Fibroblast of lung (primary cell): ENCODE results near the gene MGAT3. TPM values are rescaled to one million over a fixed set of nuclear protein-coding genes. Genes with fewer than 3 reads are reported as not detected.
A peak's percentile ranks its signal among the peaks of the same experiment; 100 is the strongest.

Experiments used
- DNase-seq, 2 donors: peaks; one replicate each; pipeline versions ENCODE4 v3.0.0 to v3.0.0-alpha.2; 2010; ENCODE audit warnings: low read depth in 2 of 2
- H2AFZ ChIP-seq: 2 replicates; pipeline ENCODE4 v1.5.1; 2012; ENCODE audit warnings: low read length, control low read depth, inconsistent platforms
- H3K27ac ChIP-seq: 2 replicates; pipeline ENCODE4 v1.5.1; 2011; ENCODE audit warnings: low read length, control low read depth; ENCODE audit not compliant: insufficient read depth
- H3K27me3 ChIP-seq: 2 replicates; pipeline ENCODE4 v1.5.1; 2011; ENCODE audit warnings: mild to moderate bottlenecking, low read length; ENCODE audit not compliant: control insufficient read depth, insufficient read depth
- H3K36me3 ChIP-seq: 2 replicates; pipeline ENCODE4 v1.5.1; 2011; ENCODE audit warnings: low read length; ENCODE audit not compliant: control insufficient read depth, insufficient read depth
- H3K4me1 ChIP-seq: 2 replicates; pipeline ENCODE4 v1.5.1; 2011; ENCODE audit warnings: low read length; ENCODE audit not compliant: control insufficient read depth, insufficient read depth; ENCODE audit errors: extremely low read depth
- H3K4me2 ChIP-seq: 2 replicates; pipeline ENCODE4 v1.5.1; 2011; ENCODE audit warnings: low read length, control low read depth; ENCODE audit not compliant: insufficient read depth; ENCODE audit errors: extremely low read depth
- H3K4me3 ChIP-seq, 4 experiments: fragments of 200-600 bp in 1 of 4; sonication (generic) in 1 of 4; replicated peaks in 1 of 4; 2 replicates each; pipeline ENCODE4 v1.5.1; 2011 to 2016; ENCODE audit warnings: low read length in 4 of 4, low read depth in 3 of 4, mild to moderate bottlenecking in 3 of 4, control low read depth in 2 of 4, inconsistent platforms in 1 of 4, mixed read lengths in 1 of 4; ENCODE audit not compliant: insufficient read depth in 1 of 4; ENCODE audit errors: control extremely low read depth in 1 of 4
- H3K79me2 ChIP-seq: 2 replicates; pipeline ENCODE4 v1.5.1; 2012; ENCODE audit warnings: mild to moderate bottlenecking, low read length, inconsistent platforms; ENCODE audit not compliant: control insufficient read depth, insufficient read depth
- H3K9ac ChIP-seq: 2 replicates; pipeline ENCODE4 v1.5.1; 2011; ENCODE audit warnings: mild to moderate bottlenecking, low read length, control low read depth; ENCODE audit not compliant: insufficient read depth
- H3K9me3 ChIP-seq: 2 replicates; pipeline ENCODE4 v1.5.1; 2012; ENCODE audit warnings: low read depth, low read length; ENCODE audit not compliant: control insufficient read depth, insufficient read depth
- H4K20me1 ChIP-seq: 2 replicates; pipeline ENCODE4 v1.5.1; 2011; ENCODE audit warnings: low read length; ENCODE audit not compliant: control insufficient read depth, insufficient read depth; ENCODE audit errors: extremely low read depth
- EZH2 ChIP-seq: IDR thresholded peaks from 2 replicates; pipeline ENCODE4 v1.5.1; 2012; ENCODE audit warnings: low read length, control low read depth, mild to moderate bottlenecking; ENCODE audit errors: missing control alignments
- polyA plus RNA-seq, 2 donors: library from polyadenylated mRNA; depleted of rRNA in 1 of 2; stranded (reverse) in 1 of 2; unstranded in 1 of 2; fragments of >200 nt; gene quantifications; 2 replicates each; pipeline ENCODE4 v1.2.1, GENCODE V29; 2011 to 2012; ENCODE audit warnings: missing spikeins in 1 of 2
- total RNA-seq: library from RNA; depleted of rRNA; stranded (reverse); fragments of >200 nt; gene quantifications from 2 replicates; pipeline ENCODE4 v1.2.1, GENCODE V29; 2014
- TF ChIP-seq, protein P1 (sequence below), 2 donors: IDR thresholded peaks in 1 of 2; conservative IDR thresholded peaks in 1 of 2; 1 replicate in 1 of 2; 2 replicates in 1 of 2; pipeline ENCODE4 v1.5.1; 2011 to 2012; ENCODE audit warnings: low read length in 2 of 2, control low read depth in 1 of 2, inconsistent platforms in 1 of 2, low read depth in 1 of 2, mild to moderate bottlenecking in 1 of 2

The MGAT3 gene
- total and polyA plus RNA-seq, 2 donors (not counting 1 experiment from before 2014, with no cell fraction given) = 0.09 TPM; not detected in 1

DNA sequence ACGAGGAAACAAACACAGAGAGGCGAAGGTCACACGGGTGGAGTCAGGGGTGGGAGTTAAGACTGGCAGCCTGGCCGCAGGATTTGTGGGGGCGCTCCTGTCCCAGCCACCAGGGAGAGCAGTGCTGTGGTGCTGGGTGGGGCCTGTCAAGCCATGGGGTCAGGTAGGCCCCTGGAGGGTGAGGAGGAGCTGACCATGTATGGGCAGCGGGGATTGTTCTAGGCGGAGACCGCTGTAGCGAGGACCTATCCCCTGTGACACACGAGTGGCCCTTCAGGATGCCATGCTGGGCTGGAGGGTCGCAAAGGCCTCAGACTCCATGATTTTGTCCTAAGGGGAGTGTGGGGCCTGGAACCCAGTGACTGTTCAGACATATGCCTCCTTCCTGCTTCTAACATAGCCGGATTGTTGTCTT lies 77.3 kb downstream of the MGAT3 start:
- no peaks in the 10 kb centered on the region for H4K20me1 ChIP-seq
- H3K4me3 ChIP-seq = no peak overlapping the region
- peaks cover 11% of the 10 kb centered on the region for H3K4me1 ChIP-seq
- H2AFZ ChIP-seq = peak overlapping the region; percentile 91
- peaks cover 25% of the 10 kb centered on the region for H3K79me2 ChIP-seq
- no peaks in the 10 kb centered on the region for H3K27me3 ChIP-seq
- H3K27ac ChIP-seq = no peak overlapping the region
- peaks cover 8% of the 10 kb centered on the region for H3K36me3 ChIP-seq
- DNase-seq = no peak
- H3K4me2 ChIP-seq = no peak overlapping the region
- no peak for TF ChIP-seq EZH2
- TF ChIP-seq, protein P1, sequence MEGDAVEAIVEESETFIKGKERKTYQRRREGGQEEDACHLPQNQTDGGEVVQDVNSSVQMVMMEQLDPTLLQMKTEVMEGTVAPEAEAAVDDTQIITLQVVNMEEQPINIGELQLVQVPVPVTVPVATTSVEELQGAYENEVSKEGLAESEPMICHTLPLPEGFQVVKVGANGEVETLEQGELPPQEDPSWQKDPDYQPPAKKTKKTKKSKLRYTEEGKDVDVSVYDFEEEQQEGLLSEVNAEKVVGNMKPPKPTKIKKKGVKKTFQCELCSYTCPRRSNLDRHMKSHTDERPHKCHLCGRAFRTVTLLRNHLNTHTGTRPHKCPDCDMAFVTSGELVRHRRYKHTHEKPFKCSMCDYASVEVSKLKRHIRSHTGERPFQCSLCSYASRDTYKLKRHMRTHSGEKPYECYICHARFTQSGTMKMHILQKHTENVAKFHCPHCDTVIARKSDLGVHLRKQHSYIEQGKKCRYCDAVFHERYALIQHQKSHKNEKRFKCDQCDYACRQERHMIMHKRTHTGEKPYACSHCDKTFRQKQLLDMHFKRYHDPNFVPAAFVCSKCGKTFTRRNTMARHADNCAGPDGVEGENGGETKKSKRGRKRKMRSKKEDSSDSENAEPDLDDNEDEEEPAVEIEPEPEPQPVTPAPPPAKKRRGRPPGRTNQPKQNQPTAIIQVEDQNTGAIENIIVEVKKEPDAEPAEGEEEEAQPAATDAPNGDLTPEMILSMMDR (conservative IDR thresholded peaks at IDR 0.05 in 1 of 2, IDR thresholded peaks at IDR 0.05 in 1 of 2; ENCODE audit: low read depth in 1 of 2, low read length in 2 of 2) = no peak
- H3K9me3 ChIP-seq = no peaks in the 10 kb centered on the region
- no peak overlapping the region for H3K9ac ChIP-seq

DNA sequence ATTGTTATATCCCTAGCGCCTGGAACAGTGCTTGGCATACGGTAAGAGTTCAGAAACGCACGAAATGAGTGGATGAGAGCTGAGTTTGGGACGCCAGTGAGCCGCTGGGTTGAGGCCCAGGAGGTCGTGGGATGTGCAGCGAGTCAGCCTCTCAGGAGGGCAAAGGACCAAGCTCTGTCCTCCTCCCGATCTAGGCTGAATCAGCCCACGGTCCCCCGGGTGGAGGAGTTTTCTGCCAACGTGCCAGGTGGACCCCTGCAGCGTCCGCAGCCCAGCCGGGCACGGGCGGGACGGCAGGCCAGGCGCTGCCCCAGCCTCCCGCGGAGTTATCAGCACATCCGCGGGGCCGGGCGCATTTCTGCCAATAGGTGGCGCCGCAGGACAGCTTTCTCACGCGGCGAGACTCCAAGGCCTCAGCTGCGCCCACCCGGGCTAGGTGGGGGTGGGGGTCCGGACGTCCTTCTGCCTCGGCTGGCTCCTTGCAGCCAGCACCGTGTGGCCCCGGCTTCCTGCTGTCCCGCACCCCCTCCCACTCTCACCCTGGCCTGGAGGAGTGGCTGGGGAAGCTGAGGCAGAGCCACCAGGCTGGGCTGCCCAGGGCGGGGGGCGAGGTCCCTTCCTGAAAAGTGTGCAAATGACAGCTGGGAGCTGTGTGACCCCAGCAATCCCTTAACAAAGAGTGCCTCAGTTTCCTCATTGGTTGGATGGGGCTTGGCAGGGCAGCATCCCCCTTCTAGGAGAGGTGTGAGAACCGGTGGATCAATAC lies 78.0 kb downstream of the MGAT3 start:
- H3K4me3 ChIP-seq = no peak overlapping the region
- H4K20me1 ChIP-seq = no peaks in the 10 kb centered on the region
- peak overlapping the region; percentile 27 for H3K9ac ChIP-seq
- H3K27ac ChIP-seq = peak overlapping the region; percentile 14
- peak overlapping the region; percentile 66 for H3K4me2 ChIP-seq
- no peak for TF ChIP-seq EZH2
- TF ChIP-seq, protein P1 (conservative IDR thresholded peaks at IDR 0.05 in 1 of 2, IDR thresholded peaks at IDR 0.05 in 1 of 2; ENCODE audit: low read depth in 1 of 2, low read length in 2 of 2) = peak; percentile 66 to 77
- DNase-seq = peak; percentile 49 to 58
- H3K27me3 ChIP-seq = no peaks in the 10 kb centered on the region
- H3K4me1 ChIP-seq = peaks cover 7% of the 10 kb centered on the region
- peaks cover 4% of the 10 kb centered on the region for H3K36me3 ChIP-seq
- peaks cover 20% of the 10 kb centered on the region for H3K79me2 ChIP-seq
- no peaks in the 10 kb centered on the region for H3K9me3 ChIP-seq
- H2AFZ ChIP-seq = peak overlapping the region; percentile 91

DNA sequence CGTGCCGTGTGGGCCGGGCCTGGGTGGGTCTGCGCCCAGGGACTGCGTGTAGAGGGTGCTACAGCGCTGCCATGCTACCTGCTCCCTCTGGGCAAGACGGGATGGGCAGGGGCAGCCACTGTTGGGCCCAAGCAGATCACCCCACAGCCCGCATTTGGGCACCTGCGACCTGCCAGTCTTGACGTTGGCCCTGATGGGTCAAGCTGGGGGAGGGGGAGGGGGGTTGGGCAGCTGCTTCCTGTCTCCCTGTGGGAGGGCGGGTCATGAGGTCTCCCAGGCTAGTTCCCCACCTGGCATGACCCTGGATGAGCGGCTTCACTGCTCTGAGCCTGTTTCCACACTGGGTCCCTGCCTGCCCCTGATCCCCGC lies 78.5 kb downstream of the MGAT3 start:
- no peak overlapping the region for H3K27ac ChIP-seq
- peaks cover 17% of the 10 kb centered on the region for H3K79me2 ChIP-seq
- H3K9ac ChIP-seq = no peak overlapping the region
- H3K4me1 ChIP-seq = peaks cover 7% of the 10 kb centered on the region
- no peaks in the 10 kb centered on the region for H3K27me3 ChIP-seq
- TF ChIP-seq, protein P1 (conservative IDR thresholded peaks at IDR 0.05 in 1 of 2, IDR thresholded peaks at IDR 0.05 in 1 of 2; ENCODE audit: low read depth in 1 of 2, low read length in 2 of 2) = no peak
- no peak for TF ChIP-seq EZH2
- no peak overlapping the region for H2AFZ ChIP-seq
- no peak overlapping the region for H3K4me3 ChIP-seq
- no peaks in the 10 kb centered on the region for H4K20me1 ChIP-seq
- H3K4me2 ChIP-seq = no peak overlapping the region
- no peaks in the 10 kb centered on the region for H3K9me3 ChIP-seq
- H3K36me3 ChIP-seq = peaks cover 2% of the 10 kb centered on the region
- DNase-seq = no peak
